Kidney glomerular epithelial cell (primary cell): ENCODE data around the gene LBX1.
"Not testable (repeated sequence)": the region's sequence is repeated elsewhere in the genome, so short reads cannot be mapped to it uniquely, and the experiment has no call there.

Source experiments
- DNase-seq: peaks from one replicate; lab custom pipeline; 2025; lab: John Stamatoyannopoulos, UW

Gene LBX1

GRCh38 chr10:101202667-101203066 lies 26.6 kb downstream of the LBX1 start:
- DNase-seq, result not testable (repeated sequence)

- not testable (repeated sequence) for DNase-seq
These were observed 30.8 kb downstream of the LBX1 start for GRCh38 chr10:101198326-101198977.

GRCh38 chr10:101195921-101196320 lies 33.3 kb downstream of the LBX1 start:
- DNase-seq, result no peak

- DNase-seq, result no peak
These were observed 39.5 kb downstream of the LBX1 start for GRCh38 chr10:101189461-101190401.

GRCh38 chr10:101188942-101189341 lies 40.3 kb downstream of the LBX1 start:
- DNase-seq, result no peak

- no peak for DNase-seq
These were observed 45.6 kb downstream of the LBX1 start for GRCh38 chr10:101183458-101184183.

- DNase-seq, result no peak
These were observed 46.3 kb downstream of the LBX1 start for GRCh38 chr10:101182936-101183335.
